Stimulated activated CD4-positive, alpha-beta T cell treated with anti-CD3 and anti-CD28 coated beads, Interleukin-15, amount 100 ng/mL, for 24 hours (primary cell): ENCODE results near the gene DMXL1.

Source experiments
- DNase-seq: peaks from one replicate; pipeline ENCODE4 v3.0.0-alpha.2; 2020

The DMXL1 gene

GRCh38 chr5:119270960-119271757, 200.3 kb downstream of the DMXL1 start:
- DNase-seq = no peak

DNA sequence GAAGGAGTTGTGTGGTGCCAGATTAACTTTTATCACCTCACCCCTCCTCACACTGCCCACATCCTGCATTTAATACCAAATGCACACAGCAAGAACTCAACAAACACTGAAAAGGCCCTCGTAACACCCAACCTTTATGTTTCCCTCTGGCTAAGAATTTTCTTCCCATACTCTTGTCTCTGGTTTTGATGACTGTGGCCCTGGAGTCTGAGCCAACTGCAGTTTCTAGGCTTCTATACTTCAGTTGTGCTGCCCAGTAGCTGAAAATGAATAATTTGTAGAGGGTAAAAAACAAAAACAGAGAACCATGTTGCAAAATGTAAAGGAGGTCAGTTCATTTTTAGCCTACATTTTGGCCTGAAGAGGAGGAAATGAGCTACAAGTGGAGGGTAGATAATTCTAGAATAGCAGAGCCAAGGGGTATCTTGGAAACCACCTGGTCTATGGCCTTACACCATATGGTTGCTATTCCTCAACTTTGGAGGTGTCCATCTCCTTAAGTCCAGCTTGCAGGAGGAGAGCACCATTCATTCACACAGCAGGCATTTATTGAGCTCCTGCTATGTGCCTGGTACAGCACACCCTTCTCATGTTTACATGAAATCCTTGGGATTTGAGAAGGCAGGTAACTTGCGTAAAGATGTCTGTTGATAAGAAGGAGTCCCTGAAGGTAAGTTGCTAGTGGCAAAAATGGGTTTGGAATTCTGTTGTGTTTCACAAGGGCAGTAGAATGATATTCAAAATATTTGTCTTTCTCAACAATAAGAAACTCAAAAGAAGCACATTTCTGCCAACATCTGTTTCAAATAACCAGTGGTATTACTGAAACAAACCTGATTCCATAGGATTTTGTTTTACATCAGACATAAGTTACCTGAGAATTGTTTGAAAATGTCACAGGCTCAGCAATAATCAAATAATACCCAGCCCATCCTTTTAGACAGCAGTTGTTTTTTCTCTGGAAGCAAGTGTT, 201.2 kb downstream of the DMXL1 start:
- no peak for DNase-seq

DNA sequence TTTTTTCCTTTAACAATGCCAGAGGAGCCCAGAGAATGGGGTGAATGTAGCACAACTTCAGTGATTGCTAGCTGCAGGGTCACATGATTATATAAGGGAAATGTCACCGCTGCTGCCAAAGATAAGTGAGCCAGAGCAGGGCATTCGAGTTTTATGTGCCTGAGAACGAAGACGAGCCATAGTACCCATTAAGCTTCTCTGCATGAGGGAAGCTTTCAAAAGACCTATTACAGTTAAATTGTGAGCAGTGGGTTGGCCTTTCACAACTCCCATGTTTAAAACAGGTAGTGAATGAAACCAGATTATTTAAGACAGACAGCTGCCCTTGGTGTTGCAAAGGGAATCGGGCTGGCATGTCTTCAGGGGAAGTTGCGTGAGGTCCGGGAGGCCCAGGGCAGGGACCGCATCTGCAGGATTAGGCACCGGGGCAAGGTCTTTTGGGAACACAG, 202.5 kb downstream of the DMXL1 start:
- no peak for DNase-seq

DNA sequence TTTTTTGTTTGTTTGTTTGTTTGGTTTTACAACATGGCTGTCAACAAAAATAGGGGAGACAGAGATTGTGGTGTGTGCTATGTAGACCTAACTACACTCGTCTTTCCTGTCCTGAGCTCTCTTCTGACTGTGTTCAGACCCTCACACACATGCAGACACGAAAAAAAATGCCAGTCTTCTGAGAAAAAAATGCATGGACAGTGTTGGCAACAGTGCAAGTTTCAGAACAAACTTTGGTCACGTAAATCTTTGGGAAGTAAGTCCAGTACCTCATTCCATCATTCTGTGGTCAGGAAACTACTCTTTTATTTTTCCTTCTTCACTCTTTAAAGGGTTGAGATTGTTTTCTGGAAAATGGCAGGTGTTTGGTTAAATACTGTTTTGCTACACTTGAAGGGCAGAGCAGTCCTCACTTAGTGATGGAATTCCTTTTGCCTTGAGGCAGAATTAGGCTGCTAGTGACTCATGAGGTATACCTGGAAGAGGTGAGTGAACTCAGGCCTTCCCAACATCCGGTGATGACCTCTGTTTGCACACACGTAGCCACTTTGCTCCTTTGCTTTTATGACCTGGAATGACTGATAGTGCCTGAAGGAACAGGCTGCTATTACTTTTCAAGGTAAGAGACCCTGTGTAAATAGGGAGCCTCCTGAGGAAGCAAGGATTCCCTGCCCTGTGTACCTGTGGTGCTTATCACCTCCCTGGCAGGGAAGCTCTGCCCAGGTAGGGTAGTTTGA, 203.3 kb downstream of the DMXL1 start:
- no peak for DNase-seq

DNA sequence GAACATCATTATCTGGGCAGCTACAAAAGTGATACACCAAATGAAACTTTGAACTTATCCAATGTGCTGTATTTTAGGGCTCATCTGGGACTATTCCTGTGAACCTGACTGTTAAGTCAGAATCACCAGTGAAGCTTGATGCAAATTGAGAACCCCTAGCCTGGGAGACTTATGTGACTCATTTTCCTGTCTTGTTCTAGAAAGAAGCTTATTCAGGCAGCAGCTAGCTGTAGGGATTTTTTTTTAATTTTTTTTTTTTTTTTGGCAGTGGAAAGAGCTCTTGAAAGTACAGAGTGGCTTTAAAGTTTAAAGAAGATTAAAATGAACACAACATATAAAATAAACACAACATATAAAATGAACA, 203.9 kb downstream of the DMXL1 start:
- DNase-seq = no peak

- no peak for DNase-seq
Measured at GRCh38 chr5:119275146-119275545, 204.3 kb downstream of the DMXL1 start.

- DNase-seq = peak; percentile 71
Measured at GRCh38 chr5:119275601-119276173, 204.8 kb downstream of the DMXL1 start.

DNA sequence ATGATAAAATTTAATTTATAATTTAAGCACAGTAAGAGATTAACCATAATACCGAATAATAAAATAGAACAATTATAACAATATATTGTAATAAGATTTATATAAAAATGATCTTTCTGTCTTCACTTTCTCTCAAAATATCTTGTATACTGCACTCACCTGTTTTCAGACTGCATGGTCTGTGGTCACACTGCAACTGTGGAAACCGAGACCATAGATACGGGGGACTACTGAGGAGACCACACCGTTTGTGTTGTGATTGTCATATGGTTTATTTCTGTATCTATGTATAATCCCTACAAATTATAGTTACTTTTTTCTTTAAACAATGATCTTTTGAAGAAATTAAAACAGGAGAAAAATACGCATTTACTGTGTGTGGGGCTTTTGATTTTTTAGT, 206.1 kb downstream of the DMXL1 start:
- no peak for DNase-seq

- DNase-seq = no peak
Measured at GRCh38 chr5:119279093-119279492, 208.2 kb downstream of the DMXL1 start.

DNA sequence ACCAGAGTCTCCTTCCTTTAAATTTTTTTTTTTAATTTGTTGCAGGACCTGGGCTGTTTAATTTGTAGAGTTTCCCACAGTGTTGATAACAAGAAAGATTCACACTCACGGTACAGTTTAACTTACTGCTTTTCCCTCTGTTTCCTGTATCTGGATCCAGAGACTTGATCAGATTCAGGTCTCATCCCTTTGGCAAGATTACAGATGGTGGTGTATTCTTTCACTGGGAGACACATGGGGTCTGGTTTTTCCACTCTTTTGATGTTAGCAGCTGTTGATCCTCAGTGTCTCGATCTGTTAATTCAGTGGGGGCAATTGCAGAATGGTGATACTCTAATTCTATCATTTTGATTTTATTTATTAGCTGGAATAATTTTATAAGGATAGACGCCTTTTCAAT, 209.5 kb downstream of the DMXL1 start:
- DNase-seq = no peak

GRCh38 chr5:119282628-119283027, 211.7 kb downstream of the DMXL1 start:
- DNase-seq = no peak

DNA sequence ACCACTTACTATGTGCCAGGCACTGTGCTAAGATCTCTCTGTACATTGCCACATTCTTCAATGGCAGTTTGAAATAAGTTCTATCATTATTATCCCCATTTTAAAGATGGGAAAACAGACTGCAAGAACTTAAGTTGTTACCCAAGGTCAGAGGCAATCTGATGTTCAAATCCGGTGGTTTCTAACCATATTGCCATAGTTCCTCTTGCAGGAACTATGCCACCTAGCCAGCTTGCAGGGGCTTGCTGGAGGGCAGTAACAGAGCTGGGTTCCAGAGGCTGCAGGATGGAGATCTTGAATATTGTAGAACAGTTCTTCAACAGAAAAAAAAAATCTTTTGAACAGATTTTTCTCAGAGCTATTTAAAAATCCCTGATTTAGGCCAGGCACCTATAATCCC, 213.1 kb downstream of the DMXL1 start:
- DNase-seq = no peak

DNA sequence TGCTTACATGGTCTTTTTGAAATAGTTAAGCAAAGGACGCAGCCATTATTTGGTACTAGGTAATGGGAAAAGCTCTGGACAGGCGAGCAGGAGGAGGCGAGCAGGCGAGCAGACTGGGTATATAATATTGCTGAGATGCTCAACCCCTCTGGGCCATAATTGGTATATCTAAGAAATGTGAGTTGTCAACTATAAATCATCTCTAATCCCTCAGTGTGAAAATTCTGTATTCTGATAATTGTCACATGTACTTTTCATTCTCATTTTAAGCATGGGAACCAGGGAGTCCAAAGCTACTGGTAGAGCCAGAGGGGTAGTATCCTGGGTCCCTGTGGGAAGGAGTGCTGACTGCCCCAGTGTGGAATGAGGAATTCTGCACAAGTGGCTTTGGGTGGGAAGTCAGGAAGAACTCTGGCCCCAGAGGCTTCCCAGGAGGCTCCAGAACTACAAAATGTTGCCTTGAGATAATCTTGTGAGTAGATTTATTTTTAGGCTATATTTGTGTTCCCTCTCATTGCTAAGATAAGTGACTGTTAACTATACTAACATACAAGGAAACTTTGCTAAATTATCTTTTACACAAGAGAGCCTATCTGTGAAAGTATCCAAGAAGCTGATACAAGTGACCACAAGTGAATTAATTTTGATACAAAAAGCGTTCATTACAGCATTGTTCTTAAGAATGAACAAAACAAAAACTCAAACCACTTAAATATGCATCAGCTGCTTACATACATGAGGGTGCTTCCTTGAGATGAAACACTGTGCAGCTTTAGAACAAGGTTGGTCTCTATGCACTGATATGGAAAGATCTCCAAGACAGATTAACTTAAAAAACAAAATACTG, 214.4 kb downstream of the DMXL1 start:
- no peak for DNase-seq

- DNase-seq = no peak
Measured at GRCh38 chr5:119286511-119287488, 215.9 kb downstream of the DMXL1 start.

DNA sequence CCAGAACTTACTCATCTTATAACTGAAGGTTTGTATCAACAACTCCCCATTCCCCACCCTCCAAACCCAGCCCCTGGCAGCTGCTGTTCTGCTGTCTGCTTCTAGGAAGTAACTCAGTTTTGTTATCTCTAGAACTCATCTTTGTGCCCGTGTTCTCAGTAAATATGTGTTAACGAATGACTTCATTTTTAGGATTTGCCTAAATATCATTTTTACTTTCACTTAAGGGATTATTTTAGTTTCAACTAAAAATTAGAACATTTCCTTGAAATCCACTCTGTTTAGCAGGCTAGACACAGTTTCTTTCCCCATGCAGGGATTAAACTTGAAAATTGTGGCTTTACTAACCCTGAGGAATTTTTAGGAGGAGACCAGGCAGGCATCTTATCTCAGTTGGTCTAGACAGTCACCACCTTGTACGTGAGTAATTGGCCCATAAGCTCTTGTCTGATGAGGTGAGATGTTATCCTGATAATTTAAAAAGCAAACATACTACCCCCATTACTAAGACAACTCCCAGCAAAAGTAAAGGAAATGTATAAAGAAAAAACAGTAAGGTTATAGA, 216.7 kb downstream of the DMXL1 start:
- peak; percentile 58 for DNase-seq

GRCh38 chr5:119288379-119289033, 217.6 kb downstream of the DMXL1 start:
- DNase-seq = no peak

DNA sequence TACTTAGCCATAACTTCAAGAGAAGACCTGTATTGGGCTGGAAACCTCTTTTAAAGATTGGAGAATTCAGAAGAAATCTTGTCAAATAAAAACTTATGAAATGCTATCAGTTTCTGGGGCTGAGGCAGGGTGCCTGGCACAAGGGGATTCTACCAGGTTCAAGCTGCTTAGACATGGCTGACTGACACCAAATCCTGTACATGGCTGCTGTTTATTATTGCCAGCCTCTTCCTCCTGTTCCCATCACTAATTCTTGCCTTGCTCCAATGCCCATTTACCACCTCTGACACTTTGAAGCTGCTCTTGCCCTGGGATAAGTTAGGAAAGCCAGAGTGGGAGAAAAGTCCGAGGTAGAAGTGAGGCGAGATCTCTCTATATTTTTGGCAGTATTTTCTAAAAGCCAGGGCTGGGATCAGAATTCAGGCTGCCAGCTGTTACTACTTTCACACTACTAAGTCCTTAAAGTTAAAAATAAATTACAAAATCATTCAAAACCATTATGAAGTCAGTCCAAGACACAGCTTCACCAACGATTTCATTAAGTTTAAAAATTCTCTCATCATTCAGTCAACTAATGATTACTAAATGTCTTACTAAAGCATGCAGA, 218.7 kb downstream of the DMXL1 start:
- no peak for DNase-seq

DNA sequence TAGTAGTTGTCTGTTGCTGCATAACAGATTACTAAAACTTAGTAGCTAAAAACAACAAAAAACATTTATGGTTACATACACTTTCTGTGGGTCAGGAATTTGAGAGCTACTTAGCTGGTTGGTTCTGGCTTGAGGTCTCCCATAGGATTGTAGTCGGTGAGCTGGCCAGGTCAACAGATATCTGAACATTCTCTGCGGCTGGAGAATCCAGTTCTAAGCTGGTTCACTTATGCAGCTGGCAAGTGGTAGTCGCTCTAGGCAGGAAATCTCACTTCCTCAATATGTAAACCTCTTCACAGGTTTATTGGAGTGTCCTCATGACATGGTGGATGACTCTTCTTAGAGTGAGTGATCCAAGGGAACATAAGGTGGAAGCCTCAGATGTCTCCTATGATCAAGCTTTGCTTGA, 219.3 kb downstream of the DMXL1 start:
- DNase-seq = no peak

GRCh38 chr5:119290607-119291006, 219.7 kb downstream of the DMXL1 start:
- no peak for DNase-seq
